NCI-H2171 (cell line): ENCODE measurements around the gene CNNM2.
"Not testable (repeated sequence)": the region's sequence is repeated elsewhere in the genome, so short reads cannot be mapped to it uniquely, and the experiment has no call there.

Experiments
- DNase-seq: peaks from one replicate; lab custom pipeline; 2025; lab: John Stamatoyannopoulos, UW

Gene CNNM2

GRCh38 chr10:103041391-103041790, 123.3 kb downstream of the CNNM2 start:
- no peak for DNase-seq

- DNase-seq = no peak
Observed at GRCh38 chr10:103042129-103042528, 124.0 kb downstream of the CNNM2 start.

GRCh38 chr10:103042908-103043307, 124.8 kb downstream of the CNNM2 start:
- no peak for DNase-seq

GRCh38 chr10:103044942-103045489, 126.9 kb downstream of the CNNM2 start:
- no peak for DNase-seq

GRCh38 chr10:103045961-103046360, 127.9 kb downstream of the CNNM2 start:
- no peak for DNase-seq

- no peak for DNase-seq
Observed at GRCh38 chr10:103047381-103047780, 129.3 kb downstream of the CNNM2 start.

GRCh38 chr10:103049237-103049636, 131.1 kb downstream of the CNNM2 start:
- no peak for DNase-seq

GRCh38 chr10:103053659-103054581, 135.8 kb downstream of the CNNM2 start:
- no peak for DNase-seq

- DNase-seq = no peak
Observed at GRCh38 chr10:103054621-103055020, 136.5 kb downstream of the CNNM2 start.

GRCh38 chr10:103055105-103055504, 137.0 kb downstream of the CNNM2 start:
- DNase-seq = no peak

- DNase-seq = no peak
Observed at GRCh38 chr10:103058034-103058433, 139.9 kb downstream of the CNNM2 start.

- no peak for DNase-seq
Observed at GRCh38 chr10:103060575-103060974, 142.5 kb downstream of the CNNM2 start.

GRCh38 chr10:103062854-103063590, 144.9 kb downstream of the CNNM2 start:
- DNase-seq = no peak

GRCh38 chr10:103064956-103065355, 146.9 kb downstream of the CNNM2 start:
- DNase-seq = no peak

GRCh38 chr10:103066141-103067098, 148.3 kb downstream of the CNNM2 start:
- no peak for DNase-seq

GRCh38 chr10:103067099-103067477, 149.0 kb downstream of the CNNM2 start:
- not testable (repeated sequence) for DNase-seq

GRCh38 chr10:103067484-103067883, 149.4 kb downstream of the CNNM2 start:
- DNase-seq = no peak

GRCh38 chr10:103067956-103068355, 149.9 kb downstream of the CNNM2 start:
- no peak for DNase-seq

GRCh38 chr10:103069453-103070331, 151.6 kb downstream of the CNNM2 start:
- peak; percentile 39 for DNase-seq

- no peak for DNase-seq
Observed at GRCh38 chr10:103072276-103072675, 154.2 kb downstream of the CNNM2 start.

- no peak for DNase-seq
Observed at GRCh38 chr10:103072891-103073290, 154.8 kb downstream of the CNNM2 start.
